Right lobe of liver (tissue), 4 donors: ENCODE data around the gene CBX1.

Experiments
- CTCF ChIP-seq, 4 donors: fragments of 200-600 bp in 3 of 4; fragments of 450-650 bp in 1 of 4; IDR thresholded peaks; one replicate each; pipeline versions ENCODE4 v1.5.1 to v1.8.0; 2016 to 2022; ENCODE audit warnings: antibody characterized with exemption in 4 of 4, mild to moderate bottlenecking in 2 of 4
- POLR2A ChIP-seq: fragments of 450-650 bp; IDR thresholded peaks from one replicate; pipeline ENCODE4 v1.6.1; 2017; ENCODE audit warnings: antibody characterized with exemption, mild to moderate bottlenecking
- donor health status: DM: no; HTN: no; CAD: no.
- donor health status: DM: no; HTN: no; CAD: no.
- donor health status: DM: no; HTN: yes; CAD: no.

GRCh38 chr17:48139944-48140343, 38.7 kb upstream of the CBX1 start:
- TF ChIP-seq POLR2A = no peak
- TF ChIP-seq CTCF (IDR thresholded peaks at IDR 0.05) = no peak
